GM18867 (cell line): ENCODE results near the gene SMIM43.

ENCODE experiments used
- ATAC-seq: cut with Tn5 transposase; IDR thresholded peaks from one replicate; pipeline ENCODE4 v1.9.1; 2021; ENCODE audit warnings: mild to moderate bottlenecking, moderate library complexity; ENCODE audit not compliant: unreplicated experiment

Gene SMIM43

DNA sequence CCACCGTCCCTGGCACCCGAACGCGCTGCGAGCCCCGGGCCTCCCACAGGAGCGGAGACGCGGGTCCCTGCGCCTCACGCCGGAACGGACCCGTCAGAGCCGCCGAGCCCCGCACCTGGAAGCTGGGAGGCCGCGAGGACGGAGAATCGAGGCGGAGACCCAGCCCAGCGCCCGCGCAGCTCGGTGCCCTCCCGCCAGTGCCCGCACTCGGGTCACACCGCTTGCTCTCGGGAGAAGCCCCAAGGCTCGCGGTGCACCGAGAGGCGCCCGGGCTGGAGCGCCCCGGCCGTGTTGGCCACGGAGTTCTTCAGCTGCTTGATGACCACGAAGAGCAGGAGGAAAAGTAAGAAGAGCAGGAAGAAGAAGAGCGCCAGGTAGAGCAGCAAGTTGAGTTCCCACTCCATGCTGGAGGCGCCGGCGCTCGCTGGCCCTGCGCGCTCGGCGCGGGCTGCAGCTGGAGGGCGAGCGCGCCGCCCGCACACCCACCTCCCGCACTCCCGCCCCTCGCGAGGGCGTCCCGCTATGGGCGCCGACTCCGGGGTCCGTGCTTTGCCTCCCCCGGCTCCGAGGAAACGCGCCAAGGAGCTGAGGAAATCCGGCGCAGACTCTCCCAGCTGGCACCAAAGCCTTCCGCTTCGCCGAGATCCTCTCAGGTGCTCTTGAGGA, at the start of gene SMIM43:
Gene SMIM43, minus strand, starts transcription at position 463 of the 666 bp plus-strand sequence. Its CDS starts 59 bp downstream, at position 404.
- no peak for ATAC-seq

DNA sequence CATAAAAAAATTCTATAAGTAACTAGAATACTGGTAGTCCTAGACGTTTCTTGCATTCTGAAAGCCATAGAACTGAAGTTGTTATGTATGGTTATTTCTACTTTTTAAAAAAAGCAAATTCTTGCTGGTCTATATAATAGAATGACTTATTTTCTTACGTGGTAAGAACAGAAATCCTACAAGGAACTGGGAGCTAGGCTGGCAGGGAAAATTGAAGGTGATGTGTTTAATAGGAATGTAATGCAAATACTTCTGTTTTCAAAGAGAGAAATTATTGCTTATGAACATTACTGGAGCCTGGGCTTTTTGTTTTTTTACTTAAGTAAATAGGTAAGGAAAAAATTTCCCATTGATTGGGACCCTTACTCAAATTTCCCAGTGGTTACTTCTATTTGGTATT, 49.8 kb upstream of the SMIM43 start:
- no peak for ATAC-seq

DNA sequence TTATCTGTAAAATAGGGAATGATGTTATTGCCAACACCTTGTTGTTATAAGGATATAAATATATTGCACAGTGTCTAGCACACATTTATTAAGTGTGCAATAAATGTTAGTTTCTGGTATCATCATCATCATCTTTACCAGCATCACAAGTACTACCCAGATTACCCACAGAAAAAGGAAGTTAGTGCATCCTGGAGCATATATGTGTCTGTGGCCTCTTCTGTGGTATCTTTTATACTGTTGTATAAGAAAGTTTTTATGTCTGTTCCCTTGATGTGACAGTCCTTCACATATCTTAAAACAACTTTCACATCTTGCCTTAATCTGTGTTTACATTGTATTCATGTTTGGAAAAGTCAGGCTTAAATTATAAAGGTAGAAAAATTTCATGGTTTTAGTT, 46.2 kb upstream of the SMIM43 start:
- no peak for ATAC-seq

DNA sequence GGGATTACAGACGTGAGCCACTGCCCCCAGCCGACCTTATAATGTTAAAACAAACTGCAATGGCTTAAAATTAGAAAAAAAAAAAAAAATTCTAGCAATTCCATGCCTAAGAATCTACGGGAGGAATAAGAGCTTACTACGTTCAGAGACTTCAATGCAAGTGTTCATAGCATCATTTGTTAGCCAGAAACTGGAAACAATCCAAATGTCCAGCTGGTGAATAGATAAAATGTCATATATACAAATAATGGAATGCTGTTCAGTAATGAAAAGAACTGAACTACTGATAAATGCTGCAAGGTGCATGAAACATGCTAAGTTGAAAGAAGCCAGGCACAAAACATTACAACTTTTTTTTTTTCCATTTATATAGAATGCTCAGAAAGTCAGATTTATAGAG, 41.4 kb upstream of the SMIM43 start:
- no peak for ATAC-seq

DNA sequence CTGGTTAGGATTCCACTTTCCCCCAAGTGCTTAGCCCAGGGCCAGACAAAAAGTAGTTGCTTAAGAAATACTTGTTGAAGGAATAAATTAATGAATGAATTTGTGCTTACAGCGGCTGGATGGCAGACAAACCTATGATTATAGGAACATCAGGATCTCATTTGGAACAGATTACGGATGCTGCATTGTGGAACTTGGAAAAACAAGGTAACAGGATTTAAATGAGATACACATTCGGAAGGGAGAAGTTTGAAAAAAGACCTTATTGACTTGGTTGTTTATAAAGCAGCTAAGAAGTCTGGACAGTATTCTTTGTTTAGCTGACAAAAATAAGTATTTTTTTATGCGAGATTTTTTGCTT, 36.7 kb upstream of the SMIM43 start:
- no peak for ATAC-seq

DNA sequence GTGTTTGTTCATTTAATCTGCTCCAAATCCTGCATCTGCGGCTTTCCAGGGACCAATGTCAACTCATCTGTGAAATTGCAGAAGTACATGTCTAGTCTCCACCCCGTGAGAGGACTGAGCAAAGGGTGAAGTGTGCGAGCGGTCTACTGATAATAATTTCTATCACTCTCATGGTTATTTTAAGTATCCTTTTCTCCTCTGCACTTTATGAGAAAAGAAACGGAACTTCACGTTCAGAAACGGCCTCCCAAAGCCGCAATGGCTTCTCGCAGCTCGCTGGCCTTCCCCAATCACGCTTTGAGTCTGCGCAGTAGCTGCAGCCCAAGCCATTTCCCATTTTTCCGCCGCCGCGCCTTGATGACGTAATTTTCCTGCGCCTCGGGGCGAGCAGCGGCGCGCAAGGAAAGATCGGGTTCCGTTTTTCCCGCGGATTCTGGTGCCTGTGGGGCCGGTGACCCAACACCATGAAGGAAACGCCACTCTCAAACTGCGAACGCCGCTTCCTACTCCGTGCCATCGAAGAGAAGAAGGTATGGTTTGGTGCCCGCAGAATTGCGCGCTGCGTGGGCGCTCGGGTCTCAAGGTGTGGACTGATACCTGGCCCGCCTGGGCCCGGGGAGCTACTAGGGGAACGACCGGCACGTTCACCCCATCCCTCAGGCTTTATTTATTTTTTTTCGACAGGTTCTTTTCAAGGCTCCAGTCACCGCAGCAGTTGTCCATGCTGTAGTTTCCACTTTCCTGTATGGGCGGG, 36.2 kb upstream of the SMIM43 start, which contains the start of gene EXOSC9:
Gene EXOSC9, plus strand, starts transcription at position 363 of the 754 bp plus-strand sequence. Its CDS starts 102 bp downstream, at position 465.
- peak; percentile 78 for ATAC-seq

DNA sequence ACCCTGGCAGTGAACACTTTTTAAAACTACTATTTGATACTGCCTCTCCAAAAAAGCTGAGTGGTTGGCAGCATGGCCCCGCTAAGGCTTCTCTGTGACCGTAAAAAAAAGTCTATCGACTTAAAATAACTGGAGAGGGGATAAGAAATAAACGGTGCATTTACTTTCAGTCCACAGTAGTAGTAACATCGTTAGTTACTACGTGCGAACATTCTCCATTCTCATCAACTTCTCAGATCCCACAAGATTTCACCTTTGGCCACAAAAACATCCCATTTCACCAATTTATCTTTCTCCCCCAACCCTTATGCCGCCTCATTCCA, 35.6 kb upstream of the SMIM43 start:
- peak; percentile 32 for ATAC-seq

DNA sequence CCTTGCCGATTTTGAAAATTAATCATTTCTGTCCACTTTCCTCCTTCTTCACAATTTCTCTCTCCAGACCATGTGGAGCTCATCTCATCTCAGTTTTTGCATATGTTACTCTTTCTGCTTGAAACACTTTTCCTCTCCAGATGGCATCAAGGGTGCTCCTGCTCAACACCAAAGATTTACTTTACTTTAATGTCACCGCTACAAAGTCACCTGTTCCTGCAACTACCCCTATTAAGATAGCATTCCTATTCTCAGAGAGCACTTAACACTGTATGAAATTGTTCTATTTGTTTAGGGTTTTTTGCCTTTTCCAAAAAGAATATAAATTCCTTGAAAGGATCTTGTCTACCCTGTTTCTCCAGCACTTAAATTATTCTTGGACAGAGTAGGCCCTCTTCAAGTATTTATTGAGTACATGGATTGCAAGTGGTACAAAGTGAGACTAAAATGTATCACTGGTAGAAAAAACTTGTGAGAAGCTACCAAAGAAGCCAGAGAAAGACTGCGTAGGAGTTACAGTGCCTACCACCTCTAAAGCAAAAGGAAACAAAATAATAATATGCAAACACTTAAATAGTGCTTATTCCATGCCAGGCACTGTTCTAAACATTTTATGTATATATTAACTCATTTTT, 35.0 kb upstream of the SMIM43 start:
- ATAC-seq: peak; percentile 5

DNA sequence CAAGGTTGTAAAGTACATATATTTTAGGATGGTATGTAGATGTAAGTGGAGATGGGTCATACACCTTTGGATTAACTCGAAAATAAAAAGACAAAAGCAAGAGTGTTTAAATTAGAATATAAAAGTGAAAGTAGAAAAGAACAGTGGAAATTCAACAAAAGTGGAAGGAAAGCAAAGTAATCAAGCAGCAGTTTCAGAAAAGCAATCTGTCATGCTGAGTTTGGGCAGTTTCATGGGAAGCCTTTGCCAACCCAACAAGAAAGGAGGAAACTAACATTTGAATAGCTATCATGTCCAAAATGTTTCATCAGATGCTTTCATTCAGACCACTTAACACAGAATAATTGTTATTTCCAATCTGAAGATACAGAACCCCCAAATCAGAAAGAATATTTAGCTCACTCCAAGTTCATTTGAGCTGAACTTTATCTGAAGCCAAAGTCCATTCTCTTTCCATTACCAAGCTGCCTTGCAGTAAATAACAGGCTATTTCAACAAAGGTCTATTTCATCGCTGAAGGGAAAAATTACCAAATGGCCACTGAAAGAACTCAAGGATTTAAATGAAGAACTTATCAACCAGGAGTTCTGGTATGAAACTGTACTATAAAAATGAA, 34.4 kb upstream of the SMIM43 start:
- no peak for ATAC-seq

DNA sequence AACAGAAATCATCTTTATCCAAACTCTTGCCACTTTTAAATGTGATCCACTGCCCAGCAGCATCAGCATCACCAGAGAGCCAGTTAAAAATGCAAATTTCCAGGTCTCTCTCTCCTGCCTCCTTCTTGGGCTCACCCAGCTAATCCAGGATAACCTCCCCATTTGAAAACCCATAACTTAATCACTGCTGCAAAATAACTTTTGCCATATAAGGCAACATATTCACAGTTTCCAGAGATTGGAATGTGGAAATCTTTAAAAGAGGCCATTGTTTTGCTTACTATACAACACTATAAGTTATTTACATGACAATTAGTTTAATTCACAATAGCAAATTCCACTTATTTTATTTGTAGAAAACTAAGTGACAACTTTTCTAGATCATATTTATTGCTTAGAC, 31.3 kb upstream of the SMIM43 start:
- ATAC-seq: no peak

DNA sequence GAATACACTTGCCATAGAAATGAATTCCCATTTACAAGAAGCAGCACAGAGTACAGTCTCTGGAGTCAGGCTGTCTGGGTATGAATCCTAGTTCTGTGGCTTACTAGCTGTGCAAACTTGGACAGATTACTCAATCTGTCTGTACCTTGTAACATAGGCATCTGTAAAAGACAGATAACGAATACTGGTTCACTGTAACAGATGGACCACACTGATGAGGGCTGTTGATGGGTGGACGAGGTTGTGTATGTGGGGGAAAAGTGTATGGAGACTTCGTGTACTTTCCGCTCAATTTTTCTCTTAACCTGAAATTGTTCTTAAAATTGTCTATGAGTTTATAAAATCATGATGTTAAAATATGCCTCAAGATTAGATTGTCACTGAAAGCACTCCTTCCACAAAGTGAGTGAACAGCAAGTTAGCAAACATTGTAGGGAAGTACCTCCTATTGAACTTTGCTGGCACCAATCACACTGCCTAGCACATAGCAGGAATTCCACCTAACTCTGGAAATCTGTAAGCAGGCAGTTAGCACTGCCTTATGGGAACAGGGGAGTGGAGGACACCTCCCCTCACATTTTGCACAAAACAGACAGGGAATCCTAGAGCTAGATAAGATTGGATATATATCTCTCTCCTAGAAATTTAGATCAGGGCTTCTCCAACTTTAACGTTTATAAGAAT, 29.7 kb upstream of the SMIM43 start:
- no peak for ATAC-seq

DNA sequence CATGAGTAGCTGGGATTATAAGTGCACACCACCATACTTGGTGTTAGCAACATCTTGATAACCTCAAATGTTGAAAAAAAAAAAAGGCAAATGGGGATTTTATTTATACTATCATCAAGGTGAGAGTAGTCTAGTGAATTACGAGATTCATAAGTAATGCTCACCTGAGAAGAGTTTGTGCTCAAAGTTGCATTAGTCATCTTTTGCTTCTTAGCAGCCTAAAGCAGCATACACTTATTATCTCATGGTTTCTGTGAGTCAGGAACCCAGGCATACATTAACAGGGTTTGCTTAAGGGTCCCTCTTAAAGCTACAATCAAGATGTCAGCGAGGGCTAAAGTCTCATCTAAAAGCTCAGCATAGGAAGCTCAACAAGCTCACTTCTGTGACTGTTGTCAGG, 28.0 kb upstream of the SMIM43 start:
- no peak for ATAC-seq

DNA sequence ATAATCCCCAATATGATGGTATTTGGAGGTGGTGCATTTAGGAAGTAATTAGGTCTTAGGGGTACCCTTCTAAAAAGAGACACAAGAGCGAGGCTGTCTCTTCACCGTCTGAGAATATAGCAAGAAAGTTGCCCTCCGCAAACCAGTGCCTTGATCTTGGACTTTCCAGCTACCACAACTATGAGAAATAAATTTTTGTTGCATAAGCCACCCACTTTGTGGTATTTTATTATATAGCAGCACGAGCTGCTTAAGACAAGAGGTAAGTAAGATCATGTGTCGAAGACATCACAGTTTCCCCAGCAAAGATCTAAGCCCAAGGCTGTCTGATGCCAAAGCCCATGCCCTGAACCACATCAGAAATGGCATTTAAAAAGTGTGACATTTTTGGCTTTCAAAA, 26.5 kb upstream of the SMIM43 start:
- no peak for ATAC-seq

DNA sequence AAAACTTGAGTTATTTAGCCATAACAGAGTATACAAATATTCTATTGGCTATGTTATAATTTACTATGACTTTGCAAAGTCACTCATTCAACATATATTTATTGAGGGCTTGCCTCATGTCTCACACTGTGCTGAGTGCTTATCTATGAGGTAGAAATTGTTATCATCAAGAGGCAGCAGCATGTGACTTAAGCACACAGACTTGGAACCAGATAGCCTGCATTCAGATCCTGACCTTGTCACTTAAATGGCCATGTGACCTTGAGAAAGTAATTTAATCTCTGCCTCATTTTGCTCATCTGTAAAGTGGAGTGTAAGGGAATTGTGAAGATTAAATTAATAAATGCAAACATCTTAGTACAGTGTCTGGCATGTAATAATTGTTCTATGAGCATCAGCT, 26.0 kb upstream of the SMIM43 start:
- no peak for ATAC-seq

DNA sequence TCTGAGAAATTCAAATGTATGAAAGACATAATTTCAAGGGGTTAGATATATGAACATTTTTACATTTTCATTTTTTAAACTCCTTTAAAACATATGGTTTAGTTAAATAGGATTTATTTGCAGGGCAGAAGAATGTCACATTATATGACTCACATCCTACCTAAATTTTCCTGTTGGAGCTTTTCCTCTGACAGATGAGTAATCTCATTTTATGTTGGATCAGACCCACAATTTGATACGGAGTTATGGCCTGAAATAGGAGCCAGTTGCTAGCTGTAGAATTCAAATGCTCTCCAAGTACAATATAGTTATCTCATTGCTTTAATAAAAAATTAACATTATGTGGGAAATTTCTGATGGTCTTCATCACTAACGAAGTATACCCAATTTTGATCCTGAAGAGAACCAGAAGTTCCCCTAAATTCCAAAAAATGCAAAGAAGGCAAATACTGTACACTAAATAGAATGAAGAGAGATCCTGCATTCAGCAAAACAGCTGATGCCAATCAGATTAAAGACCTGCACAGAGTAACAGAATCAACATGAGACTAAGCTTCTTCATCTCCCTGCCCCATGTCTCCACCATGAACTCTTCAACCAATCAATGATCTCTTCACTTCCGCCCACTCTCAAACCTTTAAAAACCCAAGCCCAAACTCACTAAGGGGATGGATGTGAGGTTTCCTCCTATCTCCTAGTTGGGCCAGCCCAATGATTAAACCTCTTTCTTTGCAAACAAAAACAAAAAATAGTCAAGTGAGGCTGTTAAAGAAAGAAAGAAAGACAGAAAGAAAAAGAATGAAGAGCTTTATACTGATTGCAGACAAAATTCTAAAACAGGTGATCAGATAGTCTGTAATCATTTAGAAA, 25.2 kb upstream of the SMIM43 start:
- no peak for ATAC-seq

DNA sequence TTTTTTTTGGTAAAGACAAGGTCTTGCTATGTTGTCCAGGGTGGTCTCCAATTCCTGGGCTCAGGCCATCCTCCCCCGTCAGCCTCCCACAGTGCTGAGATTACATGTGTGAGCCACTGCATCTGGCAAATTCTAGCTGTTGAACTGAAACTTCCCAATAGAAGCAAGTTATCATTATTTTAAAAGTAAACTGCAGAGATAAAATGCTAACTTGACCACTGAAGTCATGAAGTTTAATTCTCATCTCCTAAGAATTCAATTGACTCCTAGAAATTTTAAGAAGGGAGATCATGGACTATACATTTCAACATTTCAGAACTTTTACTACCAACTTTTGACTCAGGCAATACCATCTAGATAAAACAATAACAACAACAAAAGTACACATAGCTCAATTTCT, 24.5 kb upstream of the SMIM43 start:
- ATAC-seq: no peak

DNA sequence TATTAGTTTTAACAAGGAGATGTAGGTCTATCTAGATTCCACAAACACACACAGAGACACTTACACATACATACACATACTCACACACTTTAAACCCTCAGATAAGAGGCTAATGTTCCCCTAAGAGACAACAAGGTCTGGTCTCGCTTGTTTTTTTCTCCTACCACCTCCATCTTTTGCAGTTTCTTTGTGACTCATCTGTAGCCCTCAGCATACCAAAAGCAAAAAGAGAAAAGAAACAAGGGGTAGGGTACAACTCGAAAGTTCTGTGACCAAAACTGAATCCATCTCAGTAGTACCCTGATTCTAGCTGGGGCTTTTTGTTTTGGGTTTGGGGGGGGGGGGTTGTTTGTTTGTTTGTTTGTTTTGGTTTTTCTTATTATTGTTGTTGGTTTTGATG, 23.9 kb upstream of the SMIM43 start:
- ATAC-seq: peak; percentile 93

DNA sequence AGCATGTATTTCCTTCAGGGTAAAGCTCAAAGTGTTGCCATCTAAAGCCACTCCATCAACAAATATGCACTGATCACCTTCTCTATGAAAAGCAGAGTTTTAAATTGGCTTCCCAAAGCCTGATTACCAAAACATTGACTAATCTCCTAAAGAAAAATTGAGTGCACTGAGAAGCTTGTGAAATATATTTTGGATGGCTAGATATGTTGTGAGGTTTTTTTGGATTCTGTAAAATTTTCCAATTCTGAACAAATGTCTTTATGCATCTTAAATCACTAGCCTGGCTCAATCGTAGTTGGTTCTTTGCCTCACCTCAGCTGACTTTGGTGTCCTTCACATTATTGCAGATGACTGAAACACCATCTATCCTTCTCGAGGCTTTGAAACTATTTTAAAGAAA, 21.3 kb upstream of the SMIM43 start:
- ATAC-seq: no peak

DNA sequence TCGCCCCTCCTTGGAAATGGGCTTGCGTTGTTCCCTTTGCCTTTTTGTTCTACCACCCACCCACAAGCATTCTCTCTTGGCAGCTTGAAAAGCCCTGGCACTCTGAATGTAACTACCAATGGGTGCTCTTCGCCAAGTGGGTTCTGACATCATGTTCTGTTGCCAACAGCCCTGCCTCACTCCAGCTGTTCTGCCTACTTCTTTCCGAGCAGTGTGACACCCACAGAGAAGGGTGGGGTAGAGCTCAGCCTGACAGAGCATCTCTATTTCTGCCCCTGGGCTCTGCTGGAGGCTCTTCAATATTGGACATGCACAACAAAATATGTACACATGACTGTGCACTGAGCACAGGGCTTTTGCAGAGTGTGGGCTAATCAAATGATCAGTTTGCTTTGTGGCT, 20.5 kb upstream of the SMIM43 start:
- no peak for ATAC-seq

DNA sequence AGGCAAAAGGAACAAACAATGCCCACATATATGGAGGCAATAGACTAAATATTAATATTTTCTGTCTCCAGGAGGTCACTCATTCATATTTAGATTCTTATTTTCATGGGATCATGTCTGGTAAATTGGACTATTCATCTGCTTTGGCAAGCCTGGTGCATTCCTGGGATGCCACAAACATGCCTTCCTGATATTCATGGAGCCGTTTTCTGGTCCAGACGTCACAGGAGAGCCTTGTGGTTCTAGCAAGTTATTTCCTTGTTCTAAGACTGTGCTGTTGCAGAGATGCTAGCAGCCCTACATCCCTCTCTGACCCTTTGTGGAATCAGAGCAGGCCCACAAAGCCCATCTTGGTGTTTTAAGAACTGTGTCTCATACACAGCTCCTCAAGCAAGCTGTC, 20.0 kb upstream of the SMIM43 start:
- ATAC-seq: no peak
